Gastrocnemius medialis (tissue), 4 donors: Measurements from ENCODE around the gene P4HA2. TPM values are rescaled to one million over a fixed set of nuclear protein-coding genes. Genes with fewer than 3 reads are reported as not detected.

Experiments used
- ATAC-seq, 2 donors: fragments of 150-250 bp; one replicate each; pipeline ENCODE4 v1.9.1; 2016
- DNase-seq, 2 donors: peaks; one replicate each; pipeline ENCODE4 v3.0.0-alpha.2; 2019
- H3K27ac ChIP-seq, 4 donors: fragments of 200-600 bp; sonication (generic); 1 replicate in 1 of 4; 2 replicates in 3 of 4; pipeline ENCODE4 v1.5.1; 2016 to 2018; ENCODE audit warnings: mild to moderate bottlenecking in 2 of 4, moderate library complexity in 1 of 4
- H3K27me3 ChIP-seq, 3 donors: fragments of 200-600 bp; sonication (generic) in 2 of 3; 1 replicate in 1 of 3; 2 replicates in 2 of 3; pipeline versions ENCODE4 v1.5.1 to v1.6.0; 2016 to 2019; ENCODE audit warnings: mild to moderate bottlenecking in 1 of 3, moderate library complexity in 1 of 3
- H3K36me3 ChIP-seq, 2 donors: fragments of 200-600 bp; sonication (generic) in 1 of 2; one replicate each; pipeline ENCODE4 v1.5.1; 2017 to 2018
- H3K4me1 ChIP-seq, 2 donors: fragments of 200-600 bp; sonication (generic) in 1 of 2; one replicate each; pipeline ENCODE4 v1.5.1; 2016 to 2017; ENCODE audit warnings: mild to moderate bottlenecking in 2 of 2
- H3K4me3 ChIP-seq, 4 donors: fragments of 200-600 bp; sonication (generic) in 3 of 4; 1 replicate in 1 of 4; 2 replicates in 3 of 4; pipeline ENCODE4 v1.5.1; 2016 to 2019; ENCODE audit warnings: mild to moderate bottlenecking in 2 of 4
- H3K9me3 ChIP-seq, 3 donors: fragments of 200-600 bp; sonication (generic) in 2 of 3; 1 replicate in 1 of 3; 2 replicates in 2 of 3; pipeline ENCODE4 v1.5.1; 2016 to 2019
- POLR2A ChIP-seq, 2 donors: fragments of 450-650 bp; IDR thresholded peaks; one replicate each; pipeline ENCODE4 v1.6.1; 2017; ENCODE audit warnings: antibody characterized with exemption in 2 of 2, mild to moderate bottlenecking in 2 of 2, moderate library complexity in 2 of 2
- in situ Hi-C, 4 donors: fragments of 200-750 bp; cut with MboI; loops; one replicate each; pipeline versions ENCODE4 v1.15.0 to v1.8.0; 2017; ENCODE audit warnings: low sequenced_read_pairs in 4 of 4
- intact Hi-C: fragments of 100-400 bp; cut with DNase I; formaldehyde crosslinking; loops from one replicate; pipeline ENCODE4 v1.15.1; 2023; ENCODE audit warnings: low total_unique reads
- total RNA-seq, 4 donors: library from RNA; depleted of rRNA; stranded (reverse); fragments of >200 nt; gene quantifications; one replicate each; pipeline versions ENCODE4 v1.1.0 to v1.2.3, GENCODE V29; 2016
- TF ChIP-seq, protein P1 (sequence below), 5 experiments: fragments of 450-650 bp in 3 of 5; fragments of 200-600 bp in 2 of 5; sonication (generic) in 2 of 5; IDR thresholded peaks in 4 of 5; conservative IDR thresholded peaks in 1 of 5; 1 replicate in 4 of 5; 2 replicates in 1 of 5; pipeline ENCODE4 v1.5.1; 2016 to 2019; ENCODE audit warnings: antibody characterized with exemption in 5 of 5, mild to moderate bottlenecking in 3 of 5, moderate library complexity in 3 of 5

P4HA2 gene
- total RNA-seq, 4 donors from 2014 or later: 5.8 to 15.7 (median 10.3) TPM

DNA sequence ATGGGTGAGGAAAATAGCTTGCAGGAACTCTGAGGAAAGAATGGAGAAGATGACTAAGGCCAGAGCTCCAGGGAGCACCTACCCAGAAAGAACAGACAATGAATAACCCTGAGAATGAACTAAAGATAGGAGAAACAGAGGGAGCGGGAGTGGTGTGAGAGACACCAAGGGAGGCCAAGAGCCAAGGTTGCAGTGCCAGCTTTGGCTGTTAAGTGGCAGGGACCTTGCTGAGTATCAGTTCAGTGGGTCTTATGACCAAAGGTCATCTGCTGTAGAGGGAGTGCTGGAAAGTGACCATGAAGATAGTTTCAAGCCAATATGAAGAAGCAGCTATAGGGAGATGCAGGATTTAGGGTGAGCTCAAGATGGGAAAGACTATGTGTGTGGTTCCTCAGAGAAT is 16.7 kb downstream of the P4HA2 start:
- Histone ChIP-seq H3K36me3 (peaks cover 0 to 23% of the 10 kb centered on the region in 2 donors), H3K27ac (no peak overlapping the region), H3K4me3 (no peak overlapping the region), H3K27me3 (no peaks in the 10 kb centered on the region), H3K9me3 (no peaks in the 10 kb centered on the region), H3K4me1 (peaks cover 25 to 29% of the 10 kb centered on the region in 2 donors)
- ATAC-seq (no peak), DNase-seq (no peak)
- TF ChIP-seq POLR2A (IDR thresholded peaks at IDR 0.05): no peak
- TF ChIP-seq, protein P1, sequence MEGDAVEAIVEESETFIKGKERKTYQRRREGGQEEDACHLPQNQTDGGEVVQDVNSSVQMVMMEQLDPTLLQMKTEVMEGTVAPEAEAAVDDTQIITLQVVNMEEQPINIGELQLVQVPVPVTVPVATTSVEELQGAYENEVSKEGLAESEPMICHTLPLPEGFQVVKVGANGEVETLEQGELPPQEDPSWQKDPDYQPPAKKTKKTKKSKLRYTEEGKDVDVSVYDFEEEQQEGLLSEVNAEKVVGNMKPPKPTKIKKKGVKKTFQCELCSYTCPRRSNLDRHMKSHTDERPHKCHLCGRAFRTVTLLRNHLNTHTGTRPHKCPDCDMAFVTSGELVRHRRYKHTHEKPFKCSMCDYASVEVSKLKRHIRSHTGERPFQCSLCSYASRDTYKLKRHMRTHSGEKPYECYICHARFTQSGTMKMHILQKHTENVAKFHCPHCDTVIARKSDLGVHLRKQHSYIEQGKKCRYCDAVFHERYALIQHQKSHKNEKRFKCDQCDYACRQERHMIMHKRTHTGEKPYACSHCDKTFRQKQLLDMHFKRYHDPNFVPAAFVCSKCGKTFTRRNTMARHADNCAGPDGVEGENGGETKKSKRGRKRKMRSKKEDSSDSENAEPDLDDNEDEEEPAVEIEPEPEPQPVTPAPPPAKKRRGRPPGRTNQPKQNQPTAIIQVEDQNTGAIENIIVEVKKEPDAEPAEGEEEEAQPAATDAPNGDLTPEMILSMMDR (IDR thresholded peaks at IDR 0.05 in 4 of 5, conservative IDR thresholded peaks at IDR 0.05 in 1 of 5): no peak
- in situ Hi-C loops: no loop called here
- intact Hi-C loops: no loop called here

DNA sequence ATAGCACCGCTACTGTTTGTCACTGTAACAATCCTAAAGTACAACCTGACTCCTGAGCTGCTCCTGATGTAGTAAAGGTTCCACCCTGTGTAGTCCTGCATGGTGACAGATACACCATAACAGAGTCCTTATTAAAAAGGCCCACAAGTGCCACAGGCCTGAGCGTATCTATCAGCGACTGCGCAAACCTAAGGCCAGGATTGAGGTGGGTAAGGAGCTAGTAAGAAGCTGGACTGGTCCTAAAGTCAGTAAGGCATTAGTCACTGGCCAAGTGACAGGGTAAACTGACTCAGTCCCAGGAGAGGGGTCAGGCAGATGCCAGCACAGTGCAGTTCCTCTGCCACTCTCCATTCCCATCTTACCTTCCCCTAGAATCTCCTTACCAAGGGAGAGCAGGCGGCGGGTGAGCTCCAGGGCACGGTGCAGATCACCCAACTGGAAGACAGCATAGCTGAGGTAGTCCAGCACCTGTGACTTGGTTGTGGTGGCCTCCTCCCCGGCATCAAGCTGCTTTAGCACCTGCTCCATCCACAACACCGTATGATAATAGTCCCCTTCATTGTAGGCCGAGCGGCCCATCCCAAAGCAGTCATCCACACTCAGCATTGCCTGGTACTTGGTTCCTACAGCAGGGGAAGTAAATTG is 17.6 kb downstream of the P4HA2 start:
- ATAC-seq (no peak), DNase-seq (no peak)
- Histone ChIP-seq H3K27ac (no peak overlapping the region), H3K4me1 (peaks cover 24 to 29% of the 10 kb centered on the region in 2 donors), H3K27me3 (no peaks in the 10 kb centered on the region), H3K36me3 (peaks cover 0 to 23% of the 10 kb centered on the region in 2 donors), H3K9me3 (no peaks in the 10 kb centered on the region), H3K4me3 (no peak overlapping the region)
- in situ Hi-C loops (no loop called here), intact Hi-C loops (no loop called here)
- no peak for TF ChIP-seq POLR2A (IDR thresholded peaks at IDR 0.05)
- TF ChIP-seq, protein P1 (IDR thresholded peaks at IDR 0.05 in 4 of 5, conservative IDR thresholded peaks at IDR 0.05 in 1 of 5): no peak

DNA sequence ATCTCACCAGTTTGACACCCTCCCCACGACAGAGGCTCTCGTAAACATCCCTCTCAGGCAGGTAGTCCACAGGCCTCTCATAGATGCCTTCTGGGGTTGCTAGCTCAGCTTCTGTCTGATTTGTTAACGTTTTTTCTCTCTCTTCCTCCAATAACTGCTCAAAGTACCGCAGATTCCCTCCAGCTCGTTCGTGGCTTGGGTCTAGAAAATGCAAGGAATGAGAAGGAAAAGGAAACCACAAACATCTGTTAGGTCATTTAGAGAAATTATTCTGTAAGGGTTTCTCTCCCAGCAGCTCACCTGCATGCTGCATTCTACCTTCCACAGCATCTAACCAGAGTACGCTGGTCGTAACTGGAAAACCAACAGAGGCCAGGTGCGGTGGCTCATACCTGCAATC is 18.5 kb downstream of the P4HA2 start:
- TF ChIP-seq POLR2A (IDR thresholded peaks at IDR 0.05): no peak
- TF ChIP-seq, protein P1 (IDR thresholded peaks at IDR 0.05 in 4 of 5, conservative IDR thresholded peaks at IDR 0.05 in 1 of 5): no peak
- Histone ChIP-seq H3K4me3 (no peak overlapping the region), H3K27ac (no peak overlapping the region), H3K9me3 (no peaks in the 10 kb centered on the region), H3K27me3 (no peaks in the 10 kb centered on the region), H3K36me3 (peaks cover 0 to 23% of the 10 kb centered on the region in 2 donors), H3K4me1 (peaks cover 18 to 28% of the 10 kb centered on the region in 2 donors)
- in situ Hi-C loops: no loop called here
- no peak for DNase-seq
- intact Hi-C loops: no loop called here
- no peak for ATAC-seq

DNA sequence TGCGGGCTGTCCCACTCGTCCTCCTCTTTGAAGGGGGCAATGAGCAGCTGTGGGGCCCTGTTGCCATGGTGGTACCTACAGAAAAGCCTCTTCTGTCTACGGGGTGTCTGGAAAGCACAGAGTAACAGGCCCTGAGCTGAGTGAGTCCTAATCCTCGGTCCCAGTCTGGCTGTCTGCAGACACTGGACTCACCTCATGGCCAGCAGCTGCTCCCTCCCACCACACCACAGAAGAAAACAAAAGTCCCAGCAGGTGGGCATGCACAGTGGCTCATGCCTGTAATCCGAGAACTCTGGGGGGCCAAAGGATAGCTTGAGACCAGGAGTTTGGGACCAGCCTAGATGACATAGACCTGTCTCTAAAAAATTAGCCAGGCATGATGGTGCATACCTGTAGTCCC is 19.9 kb downstream of the P4HA2 start:
- no peak overlapping the region for H3K27ac ChIP-seq
- intact Hi-C loops: no loop called here
- H3K36me3 ChIP-seq: peaks cover 0 to 14% of the 10 kb centered on the region in 2 donors
- DNase-seq (no peak), ATAC-seq (no peak)
- no peak overlapping the region for H3K4me3 ChIP-seq
- peaks cover 18 to 28% of the 10 kb centered on the region in 2 donors for H3K4me1 ChIP-seq
- H3K9me3 ChIP-seq: no peaks in the 10 kb centered on the region
- in situ Hi-C loops: no loop called here
- TF ChIP-seq, protein P1 (IDR thresholded peaks at IDR 0.05 in 4 of 5, conservative IDR thresholded peaks at IDR 0.05 in 1 of 5): no peak
- TF ChIP-seq POLR2A (IDR thresholded peaks at IDR 0.05): no peak
- H3K27me3 ChIP-seq: no peaks in the 10 kb centered on the region

DNA sequence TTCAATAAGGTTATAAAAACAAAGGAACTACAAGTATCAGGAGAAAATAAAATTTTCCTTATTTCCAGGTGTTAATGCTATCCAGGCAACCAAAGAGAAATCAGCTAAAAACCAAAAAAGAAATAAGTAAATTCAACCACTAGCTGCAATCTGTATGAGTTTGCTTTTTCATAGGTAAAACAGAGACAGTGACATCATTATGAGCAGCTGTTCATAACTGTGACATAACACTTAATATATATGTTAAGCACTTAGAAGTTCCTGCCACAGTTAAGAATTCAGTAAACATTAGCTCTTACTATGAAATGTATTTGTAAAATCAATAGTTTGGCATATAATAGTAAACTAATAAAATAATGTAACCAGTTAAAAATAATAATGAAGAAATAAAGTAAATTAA is 20.9 kb downstream of the P4HA2 start:
- Histone ChIP-seq H3K4me1 (peaks cover 15 to 26% of the 10 kb centered on the region in 2 donors), H3K27me3 (no peaks in the 10 kb centered on the region)
- no peak for ATAC-seq

More for the DNA sequence above, 20.9 kb downstream of the P4HA2 start:
- peaks cover 0 to 14% of the 10 kb centered on the region in 2 donors for H3K36me3 ChIP-seq
- H3K4me3 ChIP-seq: no peak overlapping the region
- in situ Hi-C loops (no loop called here), intact Hi-C loops (no loop called here)
- TF ChIP-seq, protein P1 (IDR thresholded peaks at IDR 0.05 in 4 of 5, conservative IDR thresholded peaks at IDR 0.05 in 1 of 5): no peak
- no peak for TF ChIP-seq POLR2A (IDR thresholded peaks at IDR 0.05)
- H3K27ac ChIP-seq: no peak overlapping the region
- H3K9me3 ChIP-seq: no peaks in the 10 kb centered on the region
- no peak for DNase-seq
